Brain microvascular endothelial cell (primary cell): ENCODE measurements around the gene SRPK3.

Source experiments
- DNase-seq: peaks from one replicate; pipeline ENCODE4 v3.0.0-alpha.2; 2020
- H3K27ac ChIP-seq: fragments of 250-450 bp; sonication (Bioruptor Pico); 2 replicates; pipeline ENCODE4 v1.5.1; 2020; ENCODE audit warnings: mild to moderate bottlenecking, moderate library complexity
- H3K27me3 ChIP-seq: fragments of 250-450 bp; sonication (Bioruptor Pico); replicated peaks from 2 replicates; pipeline ENCODE4 v1.5.1; 2020; ENCODE audit warnings: mild to moderate bottlenecking
- H3K36me3 ChIP-seq: fragments of 250-450 bp; sonication (Bioruptor Pico); replicated peaks from 2 replicates; pipeline ENCODE4 v1.5.1; 2020; ENCODE audit warnings: mild to moderate bottlenecking
- H3K4me3 ChIP-seq: 2 replicates; pipeline ENCODE4 v1.5.1; 2011; ENCODE audit warnings: low read depth, mild to moderate bottlenecking, control low read depth, low read length, moderate library complexity
- in situ Hi-C: cut with HindIII; loops from 2 replicates; pipeline ENCODE4 v1.10.0; 2017; ENCODE audit warnings: low sequenced_read_pairs, low pct_ligation_motif_present
- TF ChIP-seq, protein P1 (sequence below): IDR thresholded peaks from 2 replicates; pipeline ENCODE4 v1.5.1; 2011; ENCODE audit warnings: low read depth, mild to moderate bottlenecking, moderate library complexity, low read length, control low read depth, inconsistent platforms; ENCODE audit errors: missing control alignments

SRPK3 gene

GRCh38 chrX:153734871-153735270 is 46.0 kb upstream of the SRPK3 start:
- TF ChIP-seq, protein P1, sequence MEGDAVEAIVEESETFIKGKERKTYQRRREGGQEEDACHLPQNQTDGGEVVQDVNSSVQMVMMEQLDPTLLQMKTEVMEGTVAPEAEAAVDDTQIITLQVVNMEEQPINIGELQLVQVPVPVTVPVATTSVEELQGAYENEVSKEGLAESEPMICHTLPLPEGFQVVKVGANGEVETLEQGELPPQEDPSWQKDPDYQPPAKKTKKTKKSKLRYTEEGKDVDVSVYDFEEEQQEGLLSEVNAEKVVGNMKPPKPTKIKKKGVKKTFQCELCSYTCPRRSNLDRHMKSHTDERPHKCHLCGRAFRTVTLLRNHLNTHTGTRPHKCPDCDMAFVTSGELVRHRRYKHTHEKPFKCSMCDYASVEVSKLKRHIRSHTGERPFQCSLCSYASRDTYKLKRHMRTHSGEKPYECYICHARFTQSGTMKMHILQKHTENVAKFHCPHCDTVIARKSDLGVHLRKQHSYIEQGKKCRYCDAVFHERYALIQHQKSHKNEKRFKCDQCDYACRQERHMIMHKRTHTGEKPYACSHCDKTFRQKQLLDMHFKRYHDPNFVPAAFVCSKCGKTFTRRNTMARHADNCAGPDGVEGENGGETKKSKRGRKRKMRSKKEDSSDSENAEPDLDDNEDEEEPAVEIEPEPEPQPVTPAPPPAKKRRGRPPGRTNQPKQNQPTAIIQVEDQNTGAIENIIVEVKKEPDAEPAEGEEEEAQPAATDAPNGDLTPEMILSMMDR, result no peak
- no peak for DNase-seq

GRCh38 chrX:153735274-153735673 is 45.6 kb upstream of the SRPK3 start:
- TF ChIP-seq, protein P1, result peak; percentile 13
- no peak for DNase-seq
- in situ Hi-C loops, result no loop called here
- H3K36me3 ChIP-seq, result no peaks in the 10 kb centered on the region
- H3K27me3 ChIP-seq, result no peaks in the 10 kb centered on the region
- H3K4me3 ChIP-seq, result no peak overlapping the region
- H3K27ac ChIP-seq, result no peak overlapping the region

More at GRCh38 chrX:153734871-153735270, 46.0 kb upstream of the SRPK3 start:
- Histone ChIP-seq H3K4me3 (no peak overlapping the region), H3K27me3 (no peaks in the 10 kb centered on the region), H3K36me3 (no peaks in the 10 kb centered on the region), H3K27ac (no peak overlapping the region)
- in situ Hi-C loops, result no loop called here

DNA sequence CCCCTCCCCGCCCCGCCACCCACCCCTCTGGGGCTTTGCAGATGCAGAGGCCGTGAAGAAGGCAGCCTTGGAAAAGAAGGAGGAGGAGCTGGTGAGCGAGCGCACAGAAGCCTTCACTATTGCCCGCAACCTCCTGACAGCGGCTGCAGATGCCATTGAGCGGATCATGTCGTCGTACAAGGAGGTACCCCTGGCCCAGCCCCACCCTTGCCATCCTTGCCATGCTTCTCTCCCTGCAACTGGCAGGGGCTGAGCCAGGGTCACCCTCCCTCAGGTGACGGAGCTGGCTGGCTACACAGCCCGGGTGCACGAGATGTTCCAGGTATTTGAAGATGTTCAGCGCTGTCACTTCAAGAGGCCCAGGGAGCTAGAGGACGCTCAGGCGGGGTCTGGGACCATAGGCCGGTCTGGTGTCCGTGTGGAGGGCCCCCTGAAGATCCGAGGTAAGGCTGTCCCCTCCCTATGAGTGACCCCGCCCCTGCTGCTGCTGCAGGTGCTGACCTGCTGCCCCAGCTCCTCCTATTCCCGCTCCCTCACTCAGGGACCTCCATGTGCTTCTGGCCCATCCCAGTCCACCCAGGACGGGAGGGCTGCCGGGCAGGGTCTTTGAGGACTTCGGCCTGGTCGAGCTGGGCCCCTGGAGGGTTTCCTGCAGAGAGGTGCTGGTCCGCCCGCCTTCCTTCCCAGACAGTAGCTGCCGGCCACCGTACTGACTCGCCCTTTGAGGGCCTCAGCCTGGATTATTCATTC is 44.6 kb upstream of the SRPK3 start:
- DNase-seq, result no peak
- H3K4me3 ChIP-seq, result no peak overlapping the region
- in situ Hi-C loops, result no loop called here
- TF ChIP-seq, protein P1, result no peak
- no peaks in the 10 kb centered on the region for H3K27me3 ChIP-seq
- H3K27ac ChIP-seq, result no peak overlapping the region
- H3K36me3 ChIP-seq, result no peaks in the 10 kb centered on the region

DNA sequence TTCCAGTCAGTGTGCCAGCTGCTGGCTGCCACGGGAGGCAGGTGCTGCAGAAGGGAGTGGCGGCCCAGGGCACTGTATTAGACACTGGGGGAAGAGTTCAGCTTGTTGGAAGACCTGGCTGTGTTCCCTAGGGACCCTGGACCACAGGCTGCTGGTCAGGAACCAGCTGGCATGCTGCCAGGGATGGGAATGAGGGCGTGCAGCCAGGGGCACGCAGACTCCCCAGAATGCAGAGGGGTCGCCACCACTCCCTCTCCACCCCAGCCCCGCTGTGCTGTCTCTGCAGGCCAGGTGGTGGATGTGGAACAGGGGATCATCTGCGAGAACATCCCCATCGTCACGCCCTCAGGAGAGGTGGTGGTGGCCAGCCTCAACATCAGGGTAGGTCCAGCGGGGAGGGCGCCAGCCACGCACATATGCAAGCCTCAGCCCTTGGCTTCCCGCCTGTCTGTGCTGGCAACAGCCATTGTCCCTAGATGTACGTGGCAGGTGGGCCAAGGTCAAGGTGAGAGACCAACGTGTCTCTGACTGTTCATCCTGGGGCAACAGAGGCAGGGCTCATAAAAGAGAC is 43.9 kb upstream of the SRPK3 start:
- Histone ChIP-seq H3K27ac (no peak overlapping the region), H3K4me3 (no peak overlapping the region), H3K27me3 (no peaks in the 10 kb centered on the region), H3K36me3 (no peaks in the 10 kb centered on the region)
- TF ChIP-seq, protein P1, result no peak
- in situ Hi-C loops, result no loop called here
- no peak for DNase-seq

GRCh38 chrX:153738056-153738605 is 42.7 kb upstream of the SRPK3 start:
- Histone ChIP-seq H3K36me3 (no peaks in the 10 kb centered on the region), H3K4me3 (no peak overlapping the region), H3K27me3 (no peaks in the 10 kb centered on the region), H3K27ac (no peak overlapping the region)
- TF ChIP-seq, protein P1, result no peak
- in situ Hi-C loops, result no loop called here
- no peak for DNase-seq
